Naive thymus-derived CD4-positive, alpha-beta T cell (primary cell): ENCODE results near the gene HHLA2. TPM values are rescaled to one million over a fixed set of nuclear protein-coding genes. Genes with fewer than 3 reads are reported as not detected.

Experiments
- ATAC-seq: fragments of 150-1000 bp; cut with Tn5 transposase; 2 replicates; pipeline ENCODE4 v1.10.0; 2021; ENCODE audit warnings: mild to moderate bottlenecking, moderate library complexity
- CTCF ChIA-PET: fragments of 350-600 bp; sonication (Branson Sonifier 250); formaldehyde crosslinking; loops from one replicate; lab custom pipeline; 2021; ENCODE audit warnings: antibody characterized with exemption; lab: Charles Lee
- POLR2A ChIA-PET: fragments of 350-600 bp; sonication (Branson Sonifier 250); formaldehyde crosslinking; loops from one replicate; lab custom pipeline; 2021; ENCODE audit warnings: antibody characterized with exemption, inconsistent platforms; lab: Charles Lee
- DNase-seq, 9 donors: peaks; one replicate each; pipeline versions ENCODE4 v3.0.0 to v3.0.0-alpha.2; 2020 to 2022; ENCODE audit warnings: mixed read lengths in 1 of 9
- H3K27ac ChIP-seq: one replicate; pipeline ENCODE4 v1.7.0; 2013; ENCODE audit warnings: mild to moderate bottlenecking, low read depth, low read length, moderate library complexity
- H3K27me3 ChIP-seq, 2 donors: one replicate each; pipeline ENCODE4 v1.7.0; 2013; ENCODE audit warnings: low read length in 2 of 2, mild to moderate bottlenecking in 2 of 2, moderate library complexity in 2 of 2; ENCODE audit not compliant: control insufficient read depth in 2 of 2, insufficient read depth in 2 of 2
- H3K36me3 ChIP-seq, 3 experiments: 1 replicate in 2 of 3; 2 replicates in 1 of 3; pipeline ENCODE4 v1.7.0; 2013; ENCODE audit warnings: low read length in 3 of 3, mild to moderate bottlenecking in 3 of 3, moderate library complexity in 1 of 3; ENCODE audit not compliant: insufficient read depth in 3 of 3, control insufficient read depth in 2 of 3
- H3K4me1 ChIP-seq, 2 donors: one replicate each; pipeline ENCODE4 v1.7.0; 2013; ENCODE audit warnings: low read length in 2 of 2, mild to moderate bottlenecking in 2 of 2, moderate library complexity in 1 of 2; ENCODE audit not compliant: control insufficient read depth in 2 of 2, insufficient read depth in 2 of 2
- H3K4me3 ChIP-seq: 2 replicates; pipeline ENCODE4 v1.7.0; 2013; ENCODE audit warnings: mild to moderate bottlenecking, low read length
- H3K9me3 ChIP-seq, 3 experiments: 1 replicate in 2 of 3; 2 replicates in 1 of 3; pipeline ENCODE4 v1.7.0; 2013; ENCODE audit warnings: low read length in 3 of 3; ENCODE audit not compliant: control insufficient read depth in 2 of 3
- H3K27ac Mint-ChIP-seq, 9 donors: one replicate each; pipeline ENCODE4 v1.8.0; 2020 to 2022; ENCODE audit warnings: mixed read lengths in 9 of 9, mild to moderate bottlenecking in 8 of 9, moderate library complexity in 5 of 9, inconsistent platforms in 2 of 9
- H3K27me3 Mint-ChIP-seq, 5 donors: one replicate each; pipeline ENCODE4 v1.8.0; 2021 to 2022; ENCODE audit warnings: mixed read lengths in 5 of 5, mild to moderate bottlenecking in 1 of 5
- H3K36me3 Mint-ChIP-seq, 5 donors: one replicate each; pipeline ENCODE4 v1.8.0; 2020 to 2022; ENCODE audit warnings: mixed read lengths in 5 of 5, mild to moderate bottlenecking in 3 of 5, inconsistent platforms in 1 of 5
- H3K4me1 Mint-ChIP-seq, 7 donors: one replicate each; pipeline ENCODE4 v1.8.0; 2020 to 2022; ENCODE audit warnings: mixed read lengths in 7 of 7, mild to moderate bottlenecking in 3 of 7, inconsistent platforms in 1 of 7
- H3K4me3 Mint-ChIP-seq, 10 donors: one replicate each; pipeline ENCODE4 v1.8.0; 2020 to 2022; ENCODE audit warnings: mild to moderate bottlenecking in 10 of 10, mixed read lengths in 10 of 10, moderate library complexity in 6 of 10, inconsistent platforms in 2 of 10
- H3K9me3 Mint-ChIP-seq, 11 donors: one replicate each; pipeline ENCODE4 v1.8.0; 2020 to 2022; ENCODE audit warnings: mixed read lengths in 11 of 11, mild to moderate bottlenecking in 4 of 11, inconsistent platforms in 1 of 11, moderate library complexity in 1 of 11
- intact Hi-C, 2 donors: fragments of 100-400 bp; cut with micrococcal nuclease; formaldehyde crosslinking; loops; one replicate each; pipeline ENCODE4 v1.15.1; 2023
- polyA plus RNA-seq, 2 donors: library from polyadenylated mRNA; unstranded; fragments of 300-500 nt; fragmentation: Illumina TruSeq; gene quantifications; one replicate each; pipeline ENCODE4 v1.2.3, GENCODE V29; 2021
- total RNA-seq, 6 experiments: library from RNA in 5 of 6; stranded (reverse) in 5 of 6; gene quantifications; 1 replicate in 5 of 6; 2 replicates in 1 of 6; pipeline ENCODE4 v1.2.3 and lab custom pipeline; 2021 to 2026

HHLA2 gene
- total and polyA plus RNA-seq, 7 experiments from 2014 or later: 0.13 to 4.5 (median 0.34) TPM; not detected in 1

GRCh38 chr3:108407886-108408285, 111.5 kb downstream of the HHLA2 start:
- Mint-ChIP-seq H3K4me1 (peaks cover 0 to 6% (median 2%) of the 10 kb centered on the region in 7 donors), H3K27me3 (peaks cover 0 to 6% (median 0%) of the 10 kb centered on the region in 5 donors), H3K9me3 (no peaks in the 10 kb centered on the region), H3K36me3 (no peaks in the 10 kb centered on the region), H3K27ac (no peak overlapping the region), H3K4me3 (no peak overlapping the region)
- no peak overlapping the region for H3K27ac ChIP-seq
- intact Hi-C loops: loop anchor here (2.0 to 10.0 kb wide), 5 partner anchors 185 to 733 kb away; partner anchors contain the start of gene IFT57 (in 1 of the 2)
- no peak overlapping the region for H3K4me3 ChIP-seq
- no peaks in the 10 kb centered on the region for H3K9me3 ChIP-seq
- H3K36me3 ChIP-seq: no peaks in the 10 kb centered on the region
- no peak for DNase-seq
- ChIA-PET CTCF (interaction anchor here (1.1 kb wide), 1 partner anchor 16 kb away, joined by 3 read pairs; no protein-coding TSS in a partner anchor), POLR2A (no interaction called here)
- peak; percentile 67 for ATAC-seq
- H3K4me1 ChIP-seq: no peaks in the 10 kb centered on the region
- H3K27me3 ChIP-seq: no peaks in the 10 kb centered on the region

- no peaks in the 10 kb centered on the region for H3K9me3 Mint-ChIP-seq
- no peak for ATAC-seq
- CTCF ChIA-PET: interaction anchor here (0.6 kb wide), 1 partner anchor 672 kb away, joined by 3 read pairs; no protein-coding TSS in a partner anchor
- intact Hi-C loops: loop anchor here (5.0 to 10.0 kb wide), 4 partner anchors 352 to 734 kb away; no protein-coding TSS in a partner anchor
- no peaks in the 10 kb centered on the region for H3K36me3 Mint-ChIP-seq
- Histone ChIP-seq H3K27me3 (no peaks in the 10 kb centered on the region), H3K4me1 (no peaks in the 10 kb centered on the region), H3K9me3 (no peaks in the 10 kb centered on the region), H3K27ac (no peak overlapping the region), H3K4me3 (no peak overlapping the region), H3K36me3 (no peaks in the 10 kb centered on the region)
- H3K27me3 Mint-ChIP-seq: peaks cover 0 to 6% (median 0%) of the 10 kb centered on the region in 5 donors
- H3K27ac Mint-ChIP-seq: no peak overlapping the region
- peaks cover 0 to 6% (median 0%) of the 10 kb centered on the region in 7 donors for H3K4me1 Mint-ChIP-seq
- no peak for DNase-seq
- H3K4me3 Mint-ChIP-seq: no peak overlapping the region
- POLR2A ChIA-PET: interaction anchor here (0.6 kb wide), 1 partner anchor 270 kb away, joined by 3 read pairs; no protein-coding TSS in a partner anchor
Observed at GRCh38 chr3:108408883-108409799, 112.8 kb downstream of the HHLA2 start.

GRCh38 chr3:108409800-108410178, 113.4 kb downstream of the HHLA2 start:
- H3K36me3 Mint-ChIP-seq: no peaks in the 10 kb centered on the region
- H3K4me3 Mint-ChIP-seq: no peak overlapping the region
- peaks cover 0 to 6% (median 0%) of the 10 kb centered on the region in 7 donors for H3K4me1 Mint-ChIP-seq
- no peaks in the 10 kb centered on the region for H3K27me3 ChIP-seq
- no peak overlapping the region for H3K27ac Mint-ChIP-seq
- no peak overlapping the region for H3K27ac ChIP-seq
- H3K36me3 ChIP-seq: no peaks in the 10 kb centered on the region
- H3K4me3 ChIP-seq: no peak overlapping the region
- DNase-seq (no peak), ATAC-seq (no peak)
- no peaks in the 10 kb centered on the region for H3K9me3 Mint-ChIP-seq
- intact Hi-C loops: loop anchor here (5.0 to 10.0 kb wide), 4 partner anchors 352 to 735 kb away; no protein-coding TSS in a partner anchor
- CTCF ChIA-PET: no interaction called here
- no peaks in the 10 kb centered on the region for H3K4me1 ChIP-seq
- peaks cover 0 to 6% (median 0%) of the 10 kb centered on the region in 5 donors for H3K27me3 Mint-ChIP-seq
- H3K9me3 ChIP-seq: no peaks in the 10 kb centered on the region
- POLR2A ChIA-PET: interaction anchor here (0.6 kb wide), 1 partner anchor 271 kb away, joined by 3 read pairs; no protein-coding TSS in a partner anchor

GRCh38 chr3:108410531-108410984, 114.2 kb downstream of the HHLA2 start:
- Mint-ChIP-seq H3K9me3 (no peaks in the 10 kb centered on the region), H3K27me3 (peaks cover 0 to 6% (median 0%) of the 10 kb centered on the region in 5 donors), H3K4me1 (peaks cover 0 to 6% (median 0%) of the 10 kb centered on the region in 7 donors), H3K4me3 (no peak overlapping the region), H3K27ac (no peak overlapping the region), H3K36me3 (no peaks in the 10 kb centered on the region)
- no peak for ATAC-seq
- H3K27ac ChIP-seq: no peak overlapping the region
- CTCF ChIA-PET: interaction anchor here (0.6 kb wide), 1 partner anchor 885 kb away, joined by 3 read pairs; no protein-coding TSS in a partner anchor
- no peaks in the 10 kb centered on the region for H3K4me1 ChIP-seq
- no peak for DNase-seq
- H3K36me3 ChIP-seq: no peaks in the 10 kb centered on the region
- no peaks in the 10 kb centered on the region for H3K27me3 ChIP-seq
- no peak overlapping the region for H3K4me3 ChIP-seq
- POLR2A ChIA-PET: no interaction called here
- H3K9me3 ChIP-seq: no peaks in the 10 kb centered on the region
- intact Hi-C loops: no loop called here

GRCh38 chr3:108412121-108412750, 115.9 kb downstream of the HHLA2 start:
- Histone ChIP-seq H3K4me1 (no peaks in the 10 kb centered on the region), H3K9me3 (no peaks in the 10 kb centered on the region), H3K4me3 (no peak overlapping the region), H3K27ac (no peak overlapping the region), H3K27me3 (no peaks in the 10 kb centered on the region), H3K36me3 (no peaks in the 10 kb centered on the region)
- Mint-ChIP-seq H3K36me3 (no peaks in the 10 kb centered on the region), H3K27me3 (peaks cover 0 to 10% (median 0%) of the 10 kb centered on the region in 5 donors), H3K4me1 (peaks cover 0 to under 1% (median 0%) of the 10 kb centered on the region in 7 donors), H3K9me3 (no peaks in the 10 kb centered on the region), H3K4me3 (no peak overlapping the region), H3K27ac (no peak overlapping the region)
- CTCF ChIA-PET: no interaction called here
- intact Hi-C loops: no loop called here
- POLR2A ChIA-PET: no interaction called here
- ATAC-seq: no peak
- no peak for DNase-seq

- intact Hi-C loops: no loop called here
- Mint-ChIP-seq H3K9me3 (no peaks in the 10 kb centered on the region), H3K4me3 (no peak overlapping the region), H3K36me3 (no peaks in the 10 kb centered on the region), H3K27me3 (peaks cover 0 to 10% (median 4%) of the 10 kb centered on the region in 5 donors), H3K27ac (no peak overlapping the region), H3K4me1 (no peaks in the 10 kb centered on the region)
- ChIA-PET POLR2A (no interaction called here), CTCF (interaction anchor here (0.6 kb wide), 1 partner anchor 319 kb away, joined by 3 read pairs; no protein-coding TSS in a partner anchor)
- ATAC-seq (no peak), DNase-seq (no peak)
- no peaks in the 10 kb centered on the region for H3K36me3 ChIP-seq
- no peaks in the 10 kb centered on the region for H3K9me3 ChIP-seq
- no peak overlapping the region for H3K4me3 ChIP-seq
- no peak overlapping the region for H3K27ac ChIP-seq
- H3K27me3 ChIP-seq: no peaks in the 10 kb centered on the region
- no peaks in the 10 kb centered on the region for H3K4me1 ChIP-seq
Observed at GRCh38 chr3:108414007-108414406, 117.7 kb downstream of the HHLA2 start.
